ENCODE data around the gene CCDC149.

The CCDC149 gene

GRCh38 chr4:24765376-24765988 lies 147.4 kb downstream of the CCDC149 start:
- H3K36me3 ChIP-seq (ENCODE audit: control insufficient read depth, insufficient read depth, low read length): no peaks in the 10 kb centered on the region
- H3K9me3 ChIP-seq (ENCODE audit: control insufficient read depth, insufficient read depth, low read length): no peaks in the 10 kb centered on the region
- no peak overlapping the region for H3K27ac ChIP-seq (ENCODE audit: low read depth, low read length)
- H3K4me1 ChIP-seq (ENCODE audit: control insufficient read depth, insufficient read depth, low read length): peaks cover 9% of the 10 kb centered on the region; the same call in 1 of the 2 replicates
- H3K4me3 ChIP-seq (ENCODE audit: low read depth, low read length): no peak overlapping the region
- H3K9ac ChIP-seq (ENCODE audit: low read depth, low read length): no peak overlapping the region
- no peaks in the 10 kb centered on the region for H3K27me3 ChIP-seq (ENCODE audit: control insufficient read depth, insufficient read depth, low read length)

GRCh38 chr4:24764345-24764744 lies 148.5 kb downstream of the CCDC149 start:
- no peaks in the 10 kb centered on the region for H3K27me3 ChIP-seq (ENCODE audit: control insufficient read depth, insufficient read depth, low read length)
- H3K4me1 ChIP-seq (ENCODE audit: control insufficient read depth, insufficient read depth, low read length): 0 out of 2 replicates have a peak, but pooled peaks cover 3% of the 10 kb centered on the region
- no peak overlapping the region for H3K4me3 ChIP-seq (ENCODE audit: low read depth, low read length)
- H3K9me3 ChIP-seq (ENCODE audit: control insufficient read depth, insufficient read depth, low read length): no peaks in the 10 kb centered on the region
- H3K36me3 ChIP-seq (ENCODE audit: control insufficient read depth, insufficient read depth, low read length): no peaks in the 10 kb centered on the region
- H3K27ac ChIP-seq (ENCODE audit: low read depth, low read length): no peak overlapping the region
- no peak overlapping the region for H3K9ac ChIP-seq (ENCODE audit: low read depth, low read length)

- Histone ChIP-seq H3K27me3 (ENCODE audit: control insufficient read depth, insufficient read depth, low read length) (no peaks in the 10 kb centered on the region), H3K4me1 (ENCODE audit: control insufficient read depth, insufficient read depth, low read length) (0 out of 2 replicates have a peak, but pooled peaks cover 3% of the 10 kb centered on the region), H3K9me3 (ENCODE audit: control insufficient read depth, insufficient read depth, low read length) (no peaks in the 10 kb centered on the region), H3K27ac (ENCODE audit: low read depth, low read length) (no peak overlapping the region), H3K36me3 (ENCODE audit: control insufficient read depth, insufficient read depth, low read length) (no peaks in the 10 kb centered on the region), H3K9ac (ENCODE audit: low read depth, low read length) (no peak overlapping the region), H3K4me3 (ENCODE audit: low read depth, low read length) (no peak overlapping the region)
These were observed 149.1 kb downstream of the CCDC149 start for GRCh38 chr4:24763631-24764297.
